Activated T-helper 1 cell treated with anti-CD3 and anti-CD28 coated beads, Interleukin-12 subunit alpha, Interleukin-12 subunit beta, Interleukin-2, Interleukin-4 antibody, amounts not matched to agents 30 ng/mL and 10 ng/mL and 1 ng/mL, durations not matched to agents 14 hours and 24 hours and 36 hours (primary cell): ENCODE results near the gene ZFP36L2. TPM values are rescaled to one million over a fixed set of nuclear protein-coding genes. Genes with fewer than 3 reads are reported as not detected.
A peak's percentile ranks its signal among the peaks of the same experiment; 100 is the strongest.

Experiments used
- DNase-seq: peaks from one replicate; pipeline ENCODE4 v3.0.0; 2021; ENCODE audit warnings: low spot score
- H3K27ac Mint-ChIP-seq: one replicate; pipeline ENCODE4 v1.8.0; 2021; ENCODE audit warnings: mild to moderate bottlenecking, mixed read lengths
- H3K27me3 Mint-ChIP-seq: one replicate; pipeline ENCODE4 v1.8.0; 2022; ENCODE audit warnings: mild to moderate bottlenecking, moderate library complexity, mixed read lengths; ENCODE audit not compliant: insufficient read depth
- H3K36me3 Mint-ChIP-seq: one replicate; pipeline ENCODE4 v1.8.0; 2021; ENCODE audit warnings: low read depth, mixed read lengths
- H3K4me1 Mint-ChIP-seq: one replicate; pipeline ENCODE4 v1.8.0; 2021; ENCODE audit warnings: low read depth, mixed read lengths
- H3K4me3 Mint-ChIP-seq: one replicate; pipeline ENCODE4 v1.8.0; 2021; ENCODE audit warnings: mild to moderate bottlenecking, moderate library complexity, mixed read lengths
- H3K9me3 Mint-ChIP-seq: one replicate; pipeline ENCODE4 v1.8.0; 2021; ENCODE audit warnings: mixed read lengths
- intact Hi-C: fragments of 100-400 bp; cut with micrococcal nuclease; formaldehyde crosslinking; loops from one replicate; pipeline ENCODE4 v1.15.1; 2024
- total RNA-seq: library from RNA; stranded (reverse); gene quantifications from 2 replicates; pipeline ENCODE4 v1.2.3, GENCODE V29; 2022

The ZFP36L2 gene
- total RNA-seq, 1 donor from 2014 or later, result 92.3 TPM

DNA sequence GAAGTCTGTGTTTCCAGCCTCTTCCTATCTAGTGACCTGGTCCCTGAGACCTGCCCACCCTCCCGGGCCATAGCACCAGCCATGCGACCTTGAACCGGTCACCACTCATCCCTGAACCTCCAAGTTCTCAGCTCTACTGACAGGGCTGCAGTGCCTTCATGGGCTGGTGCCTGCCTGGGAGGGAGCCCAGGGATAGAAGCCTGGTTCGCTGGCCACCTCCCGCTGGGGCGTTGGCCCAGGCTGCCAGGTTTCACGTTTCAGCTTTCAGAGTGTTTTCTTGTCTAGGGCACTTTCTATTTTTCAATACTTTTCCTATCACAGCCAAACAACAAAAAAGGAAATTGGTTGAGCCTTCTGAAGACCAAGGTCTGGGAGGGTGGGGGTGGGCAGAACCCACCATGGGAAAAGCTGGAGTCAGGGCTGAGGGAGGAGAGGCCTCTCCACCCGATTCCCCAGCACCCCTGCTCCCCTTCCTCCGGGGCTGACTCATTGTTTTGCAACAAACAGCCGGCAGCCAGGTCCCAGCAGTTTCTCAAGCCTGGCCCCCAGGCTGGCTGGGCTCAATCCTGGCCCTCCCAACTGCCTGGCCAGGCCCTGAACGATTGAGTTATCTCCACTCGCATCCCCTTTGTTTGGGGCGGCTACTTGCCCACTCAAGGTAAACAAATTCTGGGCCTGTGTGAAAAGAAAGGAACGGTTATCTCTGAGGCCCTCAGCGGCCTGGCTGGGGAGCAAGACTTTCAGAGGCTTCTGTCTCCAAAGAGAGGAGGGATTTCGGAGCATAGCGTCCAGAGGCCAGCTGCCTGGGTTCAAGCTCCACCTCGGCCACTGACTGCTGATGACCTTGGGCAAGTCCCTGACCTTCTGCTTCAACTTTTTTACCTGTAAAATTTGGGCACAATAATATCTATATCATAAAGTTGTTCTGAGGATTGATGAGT is 47.5 kb downstream of the ZFP36L2 start:
- no peak for DNase-seq
- peaks cover 71% of the 10 kb centered on the region for H3K4me1 Mint-ChIP-seq
- intact Hi-C loops, result no loop called here
- peak overlapping the region; percentile 82 for H3K27ac Mint-ChIP-seq
- peaks cover 2% of the 10 kb centered on the region for H3K36me3 Mint-ChIP-seq
- H3K4me3 Mint-ChIP-seq, result peak overlapping the region; percentile 48
- H3K9me3 Mint-ChIP-seq, result no peaks in the 10 kb centered on the region
- H3K27me3 Mint-ChIP-seq, result no peaks in the 10 kb centered on the region

DNA sequence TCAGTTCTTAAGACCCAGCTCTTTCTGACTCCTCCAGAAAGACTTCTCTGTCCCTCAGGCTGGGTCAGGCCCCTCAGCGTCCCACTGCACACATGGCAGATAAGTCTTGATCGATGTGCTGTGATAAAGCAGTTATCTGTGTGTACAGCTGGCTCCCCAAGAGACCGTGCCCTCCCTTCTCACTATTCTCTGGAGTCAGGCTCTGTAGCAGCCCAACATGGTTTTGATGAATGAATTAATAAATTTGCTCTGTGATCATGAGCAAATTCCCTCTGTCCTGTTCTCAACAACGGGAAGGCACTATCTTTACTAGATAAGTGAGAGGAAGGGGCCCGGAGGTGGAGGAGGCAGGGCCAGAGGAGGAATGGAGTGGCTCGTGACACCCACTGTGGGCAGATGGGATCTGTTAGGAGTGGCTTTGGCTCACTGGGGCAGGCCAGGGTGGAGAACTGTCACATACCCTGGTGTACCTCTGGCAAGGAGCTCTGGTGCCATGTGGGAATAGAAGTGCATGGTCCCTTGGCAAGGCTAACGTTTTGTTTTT is 48.3 kb downstream of the ZFP36L2 start:
- no peak for DNase-seq
- peak overlapping the region; percentile 82 for H3K27ac Mint-ChIP-seq
- intact Hi-C loops, result no loop called here
- H3K9me3 Mint-ChIP-seq, result no peaks in the 10 kb centered on the region
- H3K4me3 Mint-ChIP-seq, result no peak overlapping the region
- H3K36me3 Mint-ChIP-seq, result peaks cover 2% of the 10 kb centered on the region
- peaks cover 72% of the 10 kb centered on the region for H3K4me1 Mint-ChIP-seq
- no peaks in the 10 kb centered on the region for H3K27me3 Mint-ChIP-seq

DNA sequence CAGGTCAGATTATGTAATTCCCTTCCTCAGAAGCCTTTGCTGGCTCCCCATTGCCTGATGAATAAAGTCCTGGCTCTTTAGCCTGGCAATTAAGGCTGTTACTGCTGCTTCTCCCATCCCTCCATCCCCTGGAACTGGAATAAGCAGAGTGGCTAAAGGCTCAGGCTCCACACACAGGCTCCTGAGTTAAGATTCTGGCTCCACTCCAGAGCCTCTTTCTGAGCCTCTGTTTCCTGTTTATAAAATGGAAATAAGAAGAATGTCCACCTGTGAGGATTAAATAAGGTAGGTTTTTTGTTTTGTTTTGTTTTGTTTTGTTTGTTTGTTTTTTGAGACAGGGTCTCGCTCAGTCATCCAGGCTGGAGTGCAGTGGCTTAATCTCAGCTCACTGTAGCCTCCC is 50.0 kb downstream of the ZFP36L2 start:
- Mint-ChIP-seq H3K27me3 (no peaks in the 10 kb centered on the region), H3K4me1 (peaks cover 76% of the 10 kb centered on the region), H3K27ac (peak overlapping the region; percentile 9), H3K9me3 (no peaks in the 10 kb centered on the region), H3K4me3 (no peak overlapping the region), H3K36me3 (peaks cover under 1% of the 10 kb centered on the region)
- no peak for DNase-seq
- intact Hi-C loops, result no loop called here

DNA sequence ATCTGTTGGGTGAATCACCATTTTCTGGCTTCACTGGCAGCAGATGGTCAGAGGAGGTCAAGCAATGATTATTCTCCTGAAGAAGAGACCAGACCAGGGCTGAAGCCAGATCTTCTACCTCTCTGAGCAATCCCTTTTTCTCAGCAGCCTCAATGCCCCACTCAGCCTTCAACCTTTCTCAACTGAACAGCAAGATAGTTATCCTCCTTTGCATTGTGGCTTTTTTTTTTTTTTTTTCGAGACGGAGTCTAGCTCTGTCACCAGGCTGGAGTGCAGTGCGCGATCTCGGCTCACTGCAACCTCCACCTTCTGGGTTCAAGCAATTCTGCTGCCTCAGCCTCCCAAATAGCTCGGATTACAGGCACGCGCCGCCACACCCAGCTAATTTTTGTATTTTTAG is 50.5 kb downstream of the ZFP36L2 start:
- no peaks in the 10 kb centered on the region for H3K36me3 Mint-ChIP-seq
- no peak overlapping the region for H3K4me3 Mint-ChIP-seq
- no peaks in the 10 kb centered on the region for H3K27me3 Mint-ChIP-seq
- intact Hi-C loops, result loop anchor here (2.0 kb wide), 1 partner anchor 39 kb away; no protein-coding TSS in a partner anchor
- no peak for DNase-seq
- peaks cover 71% of the 10 kb centered on the region for H3K4me1 Mint-ChIP-seq
- peak overlapping the region; percentile 89 for H3K27ac Mint-ChIP-seq
- H3K9me3 Mint-ChIP-seq, result no peaks in the 10 kb centered on the region

DNA sequence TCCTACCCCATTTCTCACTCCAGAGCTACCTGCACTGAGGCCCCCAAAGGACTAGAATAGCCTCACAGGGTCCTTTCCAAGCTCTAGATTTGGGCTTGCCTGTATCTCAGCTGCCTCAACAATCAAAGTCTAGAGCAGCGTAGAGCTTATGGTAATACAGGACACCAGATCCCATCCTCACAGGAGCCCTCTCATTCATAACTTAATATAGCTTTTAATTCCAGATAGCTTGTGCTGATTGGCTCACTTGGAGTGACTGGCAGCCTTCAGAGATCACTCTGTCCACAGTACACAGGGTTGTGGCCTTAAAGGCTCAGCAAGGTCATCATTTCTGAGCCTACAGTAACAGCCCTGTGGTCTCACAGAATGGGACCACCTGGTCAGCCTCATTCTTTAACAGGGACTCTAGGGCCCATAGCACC is 51.4 kb downstream of the ZFP36L2 start:
- Mint-ChIP-seq H3K36me3 (no peaks in the 10 kb centered on the region), H3K4me3 (peak overlapping the region; percentile 32), H3K27ac (peak overlapping the region; percentile 89), H3K27me3 (no peaks in the 10 kb centered on the region), H3K4me1 (peaks cover 69% of the 10 kb centered on the region), H3K9me3 (no peaks in the 10 kb centered on the region)
- DNase-seq, result no peak
- intact Hi-C loops, result loop anchor here (2.0 kb wide), 1 partner anchor 38 kb away; no protein-coding TSS in a partner anchor

DNA sequence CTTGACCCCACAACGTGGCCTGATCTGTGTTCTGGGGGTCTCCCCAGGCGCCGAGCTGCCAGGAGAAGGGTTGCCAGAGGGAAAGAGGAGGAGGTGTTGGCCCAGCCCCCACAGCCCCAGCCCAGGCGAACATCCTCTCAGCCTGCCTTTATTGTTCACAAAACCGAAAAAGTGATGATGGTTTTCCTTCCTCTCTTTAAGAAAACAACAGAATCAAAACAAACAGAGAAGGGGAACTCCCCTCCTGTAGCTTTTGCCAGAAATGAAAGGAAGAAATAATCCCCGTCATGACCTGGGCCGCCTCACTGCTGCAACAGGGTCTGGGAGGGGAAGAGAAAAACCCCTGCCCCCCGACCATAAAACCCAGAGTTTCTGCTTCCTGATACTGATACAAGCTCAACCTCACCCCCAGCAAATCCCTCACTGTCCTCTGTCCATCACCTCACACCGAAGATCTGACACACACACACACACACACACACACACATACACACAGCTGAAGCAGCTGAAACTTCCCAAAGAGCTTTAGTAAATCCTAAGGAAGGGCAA is 52.0 kb downstream of the ZFP36L2 start:
- Mint-ChIP-seq H3K4me3 (peak overlapping the region; percentile 32), H3K27me3 (no peaks in the 10 kb centered on the region), H3K9me3 (no peaks in the 10 kb centered on the region), H3K4me1 (peaks cover 75% of the 10 kb centered on the region), H3K36me3 (no peaks in the 10 kb centered on the region), H3K27ac (peak overlapping the region; percentile 89)
- intact Hi-C loops, result loop anchor here (1.0 to 2.0 kb wide), 9 partner anchors 10 to 252 kb away; partner anchors contain the start of gene ZFP36L2
- DNase-seq, result peak; percentile 76
